ENCODE measurements around the gene ZNF592.
"Not testable (repeated sequence)": the region's sequence is repeated elsewhere in the genome, so short reads cannot be mapped to it uniquely, and the experiment has no call there.

The ZNF592 gene

GRCh38 chr15:84748274-84749110 lies at the start of gene ZNF592:
Gene ZNF592 (plus strand): TSS chr15:84748592. CDS start chr15:84782676, 34,084 bp downstream.
- peak; percentile 78 for DNase-seq (ENCODE audit: low spot score)

- no peak for DNase-seq (ENCODE audit: low spot score)
Observed at GRCh38 chr15:84699538-84700191, 48.7 kb upstream of the ZNF592 start.

GRCh38 chr15:84702961-84703482 lies 45.4 kb upstream of the ZNF592 start:
- peak; percentile 12 for DNase-seq (ENCODE audit: low spot score)

GRCh38 chr15:84703808-84704207 lies 44.6 kb upstream of the ZNF592 start:
- no peak for DNase-seq (ENCODE audit: low spot score)

- DNase-seq (ENCODE audit: low spot score): no peak
Observed at GRCh38 chr15:84714372-84714771, 34.0 kb upstream of the ZNF592 start.

- DNase-seq (ENCODE audit: low spot score): no peak
Observed at GRCh38 chr15:84714821-84715220, 33.6 kb upstream of the ZNF592 start.

- no peak for DNase-seq (ENCODE audit: low spot score)
Observed at GRCh38 chr15:84715441-84716035, 32.9 kb upstream of the ZNF592 start.

GRCh38 chr15:84716036-84716732 lies 32.2 kb upstream of the ZNF592 start, which contains the start of gene SEC11A:
Gene SEC11A (minus strand): TSS chr15:84716139. CDS start chr15:84716075, 64 bp downstream.
- DNase-seq (ENCODE audit: low spot score): peak; percentile 97

GRCh38 chr15:84721371-84721770 lies 27.0 kb upstream of the ZNF592 start:
- DNase-seq (ENCODE audit: low spot score): no peak

- no peak for DNase-seq (ENCODE audit: low spot score)
Observed at GRCh38 chr15:84722628-84723027, 25.8 kb upstream of the ZNF592 start.

GRCh38 chr15:84725001-84725491 lies 23.3 kb upstream of the ZNF592 start:
- DNase-seq (ENCODE audit: low spot score): no peak

- no peak for DNase-seq (ENCODE audit: low spot score)
Observed at GRCh38 chr15:84727429-84727828, 21.0 kb upstream of the ZNF592 start.

- no peak for DNase-seq (ENCODE audit: low spot score)
Observed at GRCh38 chr15:84731774-84732173, 16.6 kb upstream of the ZNF592 start.

- no peak for DNase-seq (ENCODE audit: low spot score)
Observed at GRCh38 chr15:84734794-84735479, 13.5 kb upstream of the ZNF592 start.

- not testable (repeated sequence) for DNase-seq (ENCODE audit: low spot score)
Observed at GRCh38 chr15:84735480-84736061, 12.8 kb upstream of the ZNF592 start.

GRCh38 chr15:84736375-84736774 lies 12.0 kb upstream of the ZNF592 start:
- no peak for DNase-seq (ENCODE audit: low spot score)

- DNase-seq (ENCODE audit: low spot score): no peak
Observed at GRCh38 chr15:84737005-84737404, 11.4 kb upstream of the ZNF592 start.

- no peak for DNase-seq (ENCODE audit: low spot score)
Observed at GRCh38 chr15:84740691-84741090, 7.7 kb upstream of the ZNF592 start.

- no peak for DNase-seq (ENCODE audit: low spot score)
Observed at GRCh38 chr15:84741121-84741520, 7.3 kb upstream of the ZNF592 start.

- DNase-seq (ENCODE audit: low spot score): peak; percentile 64
Observed at GRCh38 chr15:84747416-84748273, 747 bp upstream of the ZNF592 start.

Data from hepatic stellate cell (primary cell).